ENCODE measurements around the gene DNAJC5. TPM values are rescaled to one million over a fixed set of nuclear protein-coding genes. Genes with fewer than 3 reads are reported as not detected.

DNAJC5 gene
- total and polyA plus RNA-seq, 9 of the 15 experiments (the other 6 are each of a cell fraction or from before 2014, with no cell fraction given) = 0.95 to 42.8 (median 23.4) TPM

DNA sequence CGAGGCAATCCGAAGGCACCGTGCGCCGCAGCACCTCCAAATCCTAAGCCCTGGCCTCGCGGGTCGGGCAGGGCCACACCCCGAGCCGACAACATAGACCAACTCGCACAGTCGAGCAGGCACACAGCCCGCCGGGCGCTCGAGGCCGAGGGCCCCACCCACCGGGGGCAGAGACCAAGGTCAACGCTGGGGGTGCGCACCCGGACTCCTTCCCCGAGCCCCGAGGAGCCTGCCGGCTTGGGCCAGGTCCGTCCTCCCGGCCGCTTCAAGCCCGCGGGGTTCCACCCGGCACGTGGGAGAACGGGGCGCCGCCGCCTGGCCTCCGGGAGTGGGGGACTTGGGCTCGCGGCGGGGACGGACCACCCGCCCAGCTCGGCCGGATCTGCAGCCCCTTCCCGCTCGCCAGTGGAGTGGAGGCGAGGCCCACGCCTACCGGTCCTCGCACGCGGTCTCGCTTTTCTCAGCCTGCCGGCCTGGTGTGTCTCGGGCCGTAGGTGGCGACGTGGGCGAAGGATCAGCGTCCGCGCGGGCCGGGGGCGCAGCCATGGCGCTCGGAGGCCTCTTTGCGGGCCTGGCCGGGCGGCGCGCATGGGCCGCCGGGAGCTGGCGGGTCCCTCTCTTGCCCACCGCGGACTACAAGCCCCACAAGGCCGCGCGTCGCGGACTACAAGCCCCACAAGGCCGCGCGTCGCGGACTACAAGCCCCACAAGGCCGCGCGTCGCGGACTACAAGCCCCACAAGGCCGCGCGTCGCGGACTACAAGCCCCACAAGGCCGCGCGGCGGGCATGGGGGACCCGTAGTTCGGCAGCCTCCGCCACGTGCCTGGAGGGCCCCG lies 61.1 kb downstream of the DNAJC5 start, which contains the start of gene UCKL1 (continued):
- TF ChIP-seq ZFP30 (CRISPR knock-in tag; IDR thresholded peaks at IDR 0.05; ENCODE audit: borderline replicate concordance) (no peak), SNRNP70 (optimal IDR thresholded peaks at IDR 0.05; ENCODE audit: low read depth, low read length) (no peak), SAFB (IDR thresholded peaks at IDR 0.05; ENCODE audit: borderline replicate concordance, low read depth, low read length) (peak; percentile 53; the same call in 1 of the 2 replicates), GTF2A2 (tag; IDR thresholded peaks at IDR 0.05) (peak; percentile 39; the same call in 1 of the 2 replicates), NFIC (IDR thresholded peaks at IDR 0.05) (0 out of 2 replicates have a peak, but pooled peaks have one; percentile 27), ETV5 (CRISPR knock-in tag; IDR thresholded peaks at IDR 0.05; ENCODE audit: low read depth) (peak; percentile 69), NCOA2 (IDR thresholded peaks at IDR 0.05; ENCODE audit: partially characterized antibody in 2 of 2) (no peak), TEAD2 (tag; IDR thresholded peaks at IDR 0.05) (no peak), EZH2 (IDR thresholded peaks at IDR 0.05; ENCODE audit: borderline replicate concordance, low read depth, low read length) (no peak), HMGN3 (IDR thresholded peaks at IDR 0.05; ENCODE audit: borderline replicate concordance, extremely low read depth, insufficient read length, low read depth, low read length) (peak; percentile 56), IRF9 (tag; IDR thresholded peaks at IDR 0.05) (no peak), XRCC3 (IDR thresholded peaks at IDR 0.05) (no peak), YY1 (IDR thresholded peaks at IDR 0.05; ENCODE audit: borderline replicate concordance in 1 of 3, control insufficient read depth in 1 of 3, extremely low read depth in 1 of 3, insufficient read depth in 3 of 3, insufficient read length in 1 of 3, insufficient replicate concordance in 2 of 3, low read depth in 1 of 3, low read length in 2 of 3) (peak; percentile 53 to 90 (median 83)), ZC3H8 (IDR thresholded peaks at IDR 0.05) (no peak), GATAD2B (IDR thresholded peaks at IDR 0.05; ENCODE audit: borderline replicate concordance) (no peak; the same call in 1 of the 2 replicates), GTF2E2 (tag; IDR thresholded peaks at IDR 0.05) (peak; percentile 72; the same call in 1 of the 2 replicates), RBM22 (IDR thresholded peaks at IDR 0.05; ENCODE audit: low read depth, low read length, poor library complexity, severe bottlenecking) (peak; percentile 83), ZNF354B (CRISPR knock-in tag; IDR thresholded peaks at IDR 0.05) (no peak), CBX8 (IDR thresholded peaks at IDR 0.05; ENCODE audit: borderline replicate concordance, extremely low read depth, low read depth, low read length, poor library complexity, severe bottlenecking) (no peak), MED1 (CRISPR knock-in tag; IDR thresholded peaks at IDR 0.05; ENCODE audit: borderline replicate concordance) (no peak), TSC22D4 (tag; IDR thresholded peaks at IDR 0.05) (no peak), ERF (CRISPR knock-in tag; IDR thresholded peaks at IDR 0.05) (0 out of 2 replicates have a peak, but pooled peaks have one; percentile 12)
- TF ChIP-seq, protein P1, sequence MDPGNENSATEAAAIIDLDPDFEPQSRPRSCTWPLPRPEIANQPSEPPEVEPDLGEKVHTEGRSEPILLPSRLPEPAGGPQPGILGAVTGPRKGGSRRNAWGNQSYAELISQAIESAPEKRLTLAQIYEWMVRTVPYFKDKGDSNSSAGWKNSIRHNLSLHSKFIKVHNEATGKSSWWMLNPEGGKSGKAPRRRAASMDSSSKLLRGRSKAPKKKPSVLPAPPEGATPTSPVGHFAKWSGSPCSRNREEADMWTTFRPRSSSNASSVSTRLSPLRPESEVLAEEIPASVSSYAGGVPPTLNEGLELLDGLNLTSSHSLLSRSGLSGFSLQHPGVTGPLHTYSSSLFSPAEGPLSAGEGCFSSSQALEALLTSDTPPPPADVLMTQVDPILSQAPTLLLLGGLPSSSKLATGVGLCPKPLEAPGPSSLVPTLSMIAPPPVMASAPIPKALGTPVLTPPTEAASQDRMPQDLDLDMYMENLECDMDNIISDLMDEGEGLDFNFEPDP (CRISPR knock-in tag; IDR thresholded peaks at IDR 0.05) = no peak
- TF ChIP-seq, protein P2, sequence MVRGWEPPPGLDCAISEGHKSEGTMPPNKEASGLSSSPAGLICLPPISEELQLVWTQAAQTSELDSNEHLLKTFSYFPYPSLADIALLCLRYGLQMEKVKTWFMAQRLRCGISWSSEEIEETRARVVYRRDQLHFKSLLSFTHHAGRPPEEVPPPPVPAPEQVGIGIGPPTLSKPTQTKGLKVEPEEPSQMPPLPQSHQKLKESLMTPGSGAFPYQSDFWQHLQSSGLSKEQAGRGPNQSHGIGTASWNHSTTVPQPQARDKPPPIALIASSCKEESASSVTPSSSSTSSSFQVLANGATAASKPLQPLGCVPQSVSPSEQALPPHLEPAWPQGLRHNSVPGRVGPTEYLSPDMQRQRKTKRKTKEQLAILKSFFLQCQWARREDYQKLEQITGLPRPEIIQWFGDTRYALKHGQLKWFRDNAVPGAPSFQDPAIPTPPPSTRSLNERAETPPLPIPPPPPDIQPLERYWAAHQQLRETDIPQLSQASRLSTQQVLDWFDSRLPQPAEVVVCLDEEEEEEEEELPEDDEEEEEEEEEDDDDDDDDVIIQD (CRISPR knock-in tag; IDR thresholded peaks at IDR 0.05) = no peak
